Loucy (cell line): ENCODE data around the gene GPLD1.

Source experiments
- H2AFZ ChIP-seq: fragments of 200-600 bp; sonication (generic); 2 replicates; pipeline ENCODE4 v1.6.0; 2016; ENCODE audit warnings: antibody characterized with exemption, mild to moderate bottlenecking, low read length, moderate library complexity
- H3F3A ChIP-seq: fragments of 200-600 bp; 2 replicates; pipeline ENCODE4 v1.6.0; 2016; ENCODE audit warnings: antibody characterized with exemption, low read depth, mild to moderate bottlenecking
- H3K27me3 ChIP-seq: fragments of 200-600 bp; sonication (generic); 2 replicates; pipeline ENCODE4 v1.6.1; 2014; ENCODE audit warnings: low read length, mild to moderate bottlenecking; ENCODE audit not compliant: insufficient read depth, poor library complexity, severe bottlenecking
- H3K36me3 ChIP-seq: fragments of 200-600 bp; sonication (generic); 2 replicates; pipeline ENCODE4 v1.6.1; 2016; ENCODE audit warnings: low read length; ENCODE audit not compliant: insufficient read depth
- H3K4me1 ChIP-seq: fragments of 200-600 bp; sonication (generic); 2 replicates; pipeline ENCODE4 v1.5.1; 2014; ENCODE audit warnings: low read length, mild to moderate bottlenecking; ENCODE audit not compliant: insufficient read depth, poor library complexity, severe bottlenecking
- H3K4me2 ChIP-seq: fragments of 200-600 bp; sonication (generic); 2 replicates; pipeline ENCODE4 v1.6.0; 2014; ENCODE audit warnings: antibody characterized with exemption, low read length, low read depth, mild to moderate bottlenecking; ENCODE audit not compliant: poor library complexity, severe bottlenecking
- H3K4me3 ChIP-seq: fragments of 200-600 bp; sonication (generic); 2 replicates; pipeline ENCODE4 v1.5.1; 2014; ENCODE audit warnings: low read length, mild to moderate bottlenecking, mixed read lengths; ENCODE audit not compliant: poor library complexity, severe bottlenecking
- H3K79me2 ChIP-seq: fragments of 200-600 bp; sonication (generic); 2 replicates; pipeline ENCODE4 v1.6.1; 2014; ENCODE audit warnings: low read length; ENCODE audit not compliant: insufficient read depth
- H3K9ac ChIP-seq: fragments of 200-600 bp; sonication (generic); 2 replicates; pipeline ENCODE4 v1.6.0; 2014; ENCODE audit warnings: mild to moderate bottlenecking, low read depth, low read length, moderate library complexity; ENCODE audit not compliant: poor library complexity, severe bottlenecking
- H3K9me2 ChIP-seq: fragments of 200-600 bp; sonication (generic); replicated peaks from 2 replicates; pipeline ENCODE4 v1.6.1; 2016; ENCODE audit warnings: low read depth, low read length, mixed read lengths
- H3K9me3 ChIP-seq: fragments of 200-600 bp; sonication (generic); 2 replicates; pipeline ENCODE4 v1.6.1; 2014; ENCODE audit warnings: mild to moderate bottlenecking, antibody characterized with exemption, low read length, low read depth; ENCODE audit not compliant: insufficient read depth
- H4K20me1 ChIP-seq: fragments of 200-600 bp; sonication (generic); 2 replicates; pipeline ENCODE4 v1.6.0; 2014; ENCODE audit warnings: antibody characterized with exemption, low read length, mild to moderate bottlenecking; ENCODE audit not compliant: insufficient read depth, poor library complexity, severe bottlenecking
- EZH2phosphoT487 ChIP-seq: fragments of 200-600 bp; IDR thresholded peaks from 2 replicates; pipeline ENCODE4 v1.6.1; 2018; ENCODE audit warnings: antibody characterized with exemption, mild to moderate bottlenecking, moderate library complexity, borderline replicate concordance
- TF ChIP-seq, protein P1 (sequence below): fragments of 200-600 bp; sonication (generic); conservative IDR thresholded peaks from 2 replicates; pipeline ENCODE4 v1.5.1; 2014; ENCODE audit warnings: mild to moderate bottlenecking, antibody characterized with exemption, low read length

The GPLD1 gene

DNA sequence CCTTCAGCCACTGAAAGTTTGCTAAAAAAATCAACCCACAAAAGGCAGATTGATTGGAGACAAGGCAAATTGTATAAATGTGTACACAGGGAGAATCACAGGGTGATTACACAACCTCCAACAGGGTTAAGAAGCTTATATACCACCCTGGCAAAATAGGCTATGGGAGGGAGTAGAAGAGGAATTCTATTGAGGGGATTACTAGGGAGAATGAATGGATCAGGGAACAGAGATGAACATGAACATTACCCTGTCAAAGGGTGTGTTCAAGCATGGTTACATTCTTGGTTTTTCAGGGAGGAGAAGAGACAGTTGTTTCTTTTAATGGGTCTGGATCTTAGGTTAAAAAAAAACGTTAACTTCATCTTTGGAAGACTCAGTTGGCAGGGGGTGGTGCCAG is 91.7 kb downstream of the GPLD1 start:
- peaks cover 3% of the 10 kb centered on the region; the same call in 1 of the 2 replicates for H3K79me2 ChIP-seq

DNA sequence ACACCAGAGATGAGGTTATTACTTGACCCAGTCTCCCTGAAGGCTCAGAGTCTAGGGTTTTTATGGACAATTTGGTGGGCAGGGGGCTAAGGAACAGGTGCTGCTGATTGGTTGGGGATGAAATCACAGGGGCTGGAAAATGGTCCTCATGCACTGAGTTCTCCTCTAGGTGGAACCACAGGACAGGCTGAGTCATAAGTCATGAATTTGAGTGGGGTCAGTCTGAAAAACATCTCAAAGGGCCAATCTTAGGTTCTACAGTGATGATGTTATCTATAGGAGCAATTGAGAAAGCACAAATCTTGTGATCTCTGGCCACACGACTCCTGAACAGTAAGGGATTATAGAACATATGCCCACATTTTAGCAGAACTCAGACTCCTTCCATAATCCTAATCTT is 92.6 kb downstream of the GPLD1 start:
- H3K79me2 ChIP-seq, result no peaks in the 10 kb centered on the region
- no peaks in the 10 kb centered on the region for H4K20me1 ChIP-seq
- no peaks in the 10 kb centered on the region for H3F3A ChIP-seq
- H3K9me3 ChIP-seq, result no peaks in the 10 kb centered on the region; the same call in 1 of the 2 replicates
- H3K4me3 ChIP-seq, result no peak overlapping the region
- H2AFZ ChIP-seq, result no peak overlapping the region
- H3K4me1 ChIP-seq, result peaks cover 2% of the 10 kb centered on the region
- H3K9ac ChIP-seq, result no peak overlapping the region
- peaks cover 20% of the 10 kb centered on the region for H3K27me3 ChIP-seq
- H3K36me3 ChIP-seq, result no peaks in the 10 kb centered on the region
- no peak overlapping the region for H3K4me2 ChIP-seq
- H3K9me2 ChIP-seq, result no peaks in the 10 kb centered on the region
- TF ChIP-seq, protein P1, sequence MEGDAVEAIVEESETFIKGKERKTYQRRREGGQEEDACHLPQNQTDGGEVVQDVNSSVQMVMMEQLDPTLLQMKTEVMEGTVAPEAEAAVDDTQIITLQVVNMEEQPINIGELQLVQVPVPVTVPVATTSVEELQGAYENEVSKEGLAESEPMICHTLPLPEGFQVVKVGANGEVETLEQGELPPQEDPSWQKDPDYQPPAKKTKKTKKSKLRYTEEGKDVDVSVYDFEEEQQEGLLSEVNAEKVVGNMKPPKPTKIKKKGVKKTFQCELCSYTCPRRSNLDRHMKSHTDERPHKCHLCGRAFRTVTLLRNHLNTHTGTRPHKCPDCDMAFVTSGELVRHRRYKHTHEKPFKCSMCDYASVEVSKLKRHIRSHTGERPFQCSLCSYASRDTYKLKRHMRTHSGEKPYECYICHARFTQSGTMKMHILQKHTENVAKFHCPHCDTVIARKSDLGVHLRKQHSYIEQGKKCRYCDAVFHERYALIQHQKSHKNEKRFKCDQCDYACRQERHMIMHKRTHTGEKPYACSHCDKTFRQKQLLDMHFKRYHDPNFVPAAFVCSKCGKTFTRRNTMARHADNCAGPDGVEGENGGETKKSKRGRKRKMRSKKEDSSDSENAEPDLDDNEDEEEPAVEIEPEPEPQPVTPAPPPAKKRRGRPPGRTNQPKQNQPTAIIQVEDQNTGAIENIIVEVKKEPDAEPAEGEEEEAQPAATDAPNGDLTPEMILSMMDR, result no peak
- TF ChIP-seq EZH2phosphoT487, result no peak

More for the DNA sequence above, 91.7 kb downstream of the GPLD1 start:
- Histone ChIP-seq H3K4me2 (no peak overlapping the region), H3K36me3 (no peaks in the 10 kb centered on the region), H4K20me1 (no peaks in the 10 kb centered on the region), H3K4me3 (no peak overlapping the region), H3K9ac (no peak overlapping the region), H3K4me1 (peaks cover 7% of the 10 kb centered on the region), H3K9me3 (no peaks in the 10 kb centered on the region; the same call in 1 of the 2 replicates), H3F3A (no peaks in the 10 kb centered on the region), H3K27me3 (peaks cover 20% of the 10 kb centered on the region), H3K9me2 (no peaks in the 10 kb centered on the region), H2AFZ (no peak overlapping the region)
- no peak for TF ChIP-seq EZH2phosphoT487
- TF ChIP-seq, protein P1, result no peak

DNA sequence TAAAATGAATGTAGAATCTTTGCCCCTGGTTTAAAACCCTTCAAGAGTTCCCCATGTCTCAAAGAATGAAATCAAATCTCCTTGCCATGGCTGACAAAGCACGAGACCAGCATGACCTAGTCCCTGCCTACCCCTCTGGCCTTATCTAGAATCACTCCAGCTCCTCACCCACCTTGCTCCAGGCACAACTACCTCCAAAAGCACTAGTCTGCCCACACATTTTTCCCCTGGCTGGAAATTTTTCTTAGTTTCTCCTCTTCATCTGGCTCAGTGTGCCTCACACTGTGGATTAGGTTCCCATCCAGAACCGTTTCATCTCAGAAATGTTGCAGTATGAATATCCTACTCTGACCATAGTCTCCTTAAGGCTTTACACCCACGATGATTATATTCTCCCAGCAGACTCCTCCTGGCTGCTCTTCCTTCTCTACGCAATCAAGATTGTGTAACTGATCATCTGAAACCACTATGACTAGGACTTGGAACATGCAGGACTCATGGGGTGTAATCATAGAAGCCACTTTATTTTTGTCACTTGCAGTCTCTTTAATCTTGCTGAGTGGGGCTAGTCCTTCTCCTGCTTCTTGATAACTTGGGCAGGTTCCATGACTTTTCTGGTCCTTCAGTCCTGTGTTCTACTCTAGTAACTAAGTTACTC is 94.5 kb downstream of the GPLD1 start:
- Histone ChIP-seq H3K9me3 (no peaks in the 10 kb centered on the region; the same call in 1 of the 2 replicates), H3K4me2 (no peak overlapping the region), H3F3A (no peaks in the 10 kb centered on the region), H3K36me3 (no peaks in the 10 kb centered on the region), H3K9me2 (no peaks in the 10 kb centered on the region), H3K4me3 (no peak overlapping the region), H2AFZ (no peak overlapping the region), H4K20me1 (no peaks in the 10 kb centered on the region), H3K27me3 (peaks cover 18% of the 10 kb centered on the region), H3K4me1 (peaks cover 9% of the 10 kb centered on the region), H3K9ac (no peak overlapping the region), H3K79me2 (no peaks in the 10 kb centered on the region)
- no peak for TF ChIP-seq EZH2phosphoT487
- TF ChIP-seq, protein P1, result no peak
